ENCODE results near the gene TRIM71. TPM values are rescaled to one million over a fixed set of nuclear protein-coding genes. Genes with fewer than 3 reads are reported as not detected.
"Not testable (repeated sequence)": the region's sequence is repeated elsewhere in the genome, so short reads cannot be mapped to it uniquely, and the experiment has no call there.

The TRIM71 gene
- total RNA-seq, 2 experiments from 2014 or later, result not detected

- H3K9me3 Mint-ChIP-seq (ENCODE audit: insufficient read depth); ATAC-seq; DNase-seq; H3K36me3 Mint-ChIP-seq (ENCODE audit: low read depth); POLR2A ChIA-PET; H3K27me3 Mint-ChIP-seq (ENCODE audit: low read depth); H3K4me1 Mint-ChIP-seq (ENCODE audit: low read depth); H3K27ac Mint-ChIP-seq; H3K4me3 Mint-ChIP-seq: not testable (repeated sequence)
- CTCF ChIA-PET, result interaction anchor here (0.7 kb wide), 1 partner anchor 248 kb away, joined by 5 read pairs; no protein-coding TSS in a partner anchor
Measured at GRCh38 chr3:32939531-32940284, 121.9 kb downstream of the TRIM71 start.

DNA sequence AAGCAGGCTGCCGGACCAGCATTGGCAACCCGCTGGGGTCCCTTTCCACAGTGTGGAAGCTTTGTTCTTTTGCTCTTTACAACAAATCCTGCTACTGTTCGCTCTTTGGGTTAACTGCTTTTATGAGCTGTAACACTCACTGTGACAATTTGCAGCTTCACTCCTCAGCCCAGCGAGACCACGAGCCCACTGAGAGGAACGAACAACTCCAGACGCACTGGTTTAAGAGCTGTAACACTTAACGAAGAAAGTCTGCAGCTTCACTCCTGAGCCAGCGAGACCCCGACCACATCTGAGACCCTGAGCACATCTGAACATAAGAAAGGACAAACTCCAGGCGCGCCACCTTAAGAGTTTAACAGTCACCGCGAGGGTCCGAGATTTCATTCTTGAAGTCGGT lies 122.9 kb downstream of the TRIM71 start:
- H3K4me3 Mint-ChIP-seq, result no peak overlapping the region
- ChIA-PET CTCF (interaction anchor here (0.6 kb wide), 1 partner anchor 445 kb away, joined by 3 read pairs; no protein-coding TSS in a partner anchor), POLR2A (no interaction called here)
- peaks cover 6% of the 10 kb centered on the region for H3K27me3 Mint-ChIP-seq (ENCODE audit: low read depth)
- H3K36me3 Mint-ChIP-seq (ENCODE audit: low read depth), result no peaks in the 10 kb centered on the region
- ATAC-seq (no peak), DNase-seq (no peak)
- no peaks in the 10 kb centered on the region for H3K9me3 Mint-ChIP-seq (ENCODE audit: insufficient read depth)
- H3K27ac Mint-ChIP-seq, result no peak overlapping the region
- no peaks in the 10 kb centered on the region for H3K4me1 Mint-ChIP-seq (ENCODE audit: low read depth)

- ChIA-PET CTCF (no interaction called here), POLR2A (no interaction called here)
- Mint-ChIP-seq H3K36me3 (ENCODE audit: low read depth) (no peaks in the 10 kb centered on the region), H3K4me3 (no peak overlapping the region), H3K9me3 (ENCODE audit: insufficient read depth) (no peaks in the 10 kb centered on the region), H3K4me1 (ENCODE audit: low read depth) (peaks cover 13% of the 10 kb centered on the region), H3K27ac (no peak overlapping the region), H3K27me3 (ENCODE audit: low read depth) (peaks cover 3% of the 10 kb centered on the region)
- DNase-seq, result no peak
- no peak for ATAC-seq
Measured at GRCh38 chr3:32945136-32945535, 127.3 kb downstream of the TRIM71 start.

DNA sequence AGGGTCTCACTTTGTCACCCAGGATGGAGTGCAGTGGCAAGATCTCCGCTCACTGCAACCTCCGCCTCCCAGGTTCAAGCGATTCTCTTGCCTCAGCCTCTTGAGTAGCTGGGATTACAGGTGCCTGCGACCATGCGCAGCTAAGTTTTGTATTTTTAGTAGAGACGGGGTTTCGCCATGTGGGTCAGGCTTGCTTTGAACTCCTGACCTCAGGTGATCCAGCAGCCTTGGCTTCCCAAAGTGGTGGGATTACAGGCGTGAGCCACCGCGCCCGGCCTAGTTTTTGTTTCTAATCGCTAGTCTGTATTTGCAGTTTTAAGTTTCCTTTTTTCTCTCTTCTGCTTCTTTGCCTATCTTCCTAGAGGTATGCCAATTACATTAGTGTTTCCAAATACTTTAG lies 127.8 kb downstream of the TRIM71 start:
- H3K4me3 Mint-ChIP-seq; H3K9me3 Mint-ChIP-seq (ENCODE audit: insufficient read depth); CTCF ChIA-PET; H3K27ac Mint-ChIP-seq; H3K36me3 Mint-ChIP-seq (ENCODE audit: low read depth); ATAC-seq; POLR2A ChIA-PET; H3K27me3 Mint-ChIP-seq (ENCODE audit: low read depth): not testable (repeated sequence)
- H3K4me1 Mint-ChIP-seq (ENCODE audit: low read depth), result peaks cover 16% of the 10 kb centered on the region
- peak; percentile 45 for DNase-seq

GRCh38 chr3:32946973-32947788 lies 129.4 kb downstream of the TRIM71 start:
- CTCF ChIA-PET, result interaction anchor here (0.8 to 7.4 kb wide), 30 partner anchors 12 to 493 kb away, joined by 3 to 158 read pairs (median 4); partner anchors contain the start of gene UBP1
- DNase-seq (no peak), ATAC-seq (peak; percentile 37)
- peaks cover 28% of the 10 kb centered on the region for H3K4me1 Mint-ChIP-seq (ENCODE audit: low read depth)
- peaks cover 3% of the 10 kb centered on the region for H3K27me3 Mint-ChIP-seq (ENCODE audit: low read depth)
- H3K4me3 Mint-ChIP-seq, result no peak overlapping the region
- no peaks in the 10 kb centered on the region for H3K9me3 Mint-ChIP-seq (ENCODE audit: insufficient read depth)
- no peak overlapping the region for H3K27ac Mint-ChIP-seq
- no peaks in the 10 kb centered on the region for H3K36me3 Mint-ChIP-seq (ENCODE audit: low read depth)
- POLR2A ChIA-PET, result interaction anchor here (0.7 to 0.8 kb wide), 2 partner anchors 101 to 128 kb away, joined by 3 to 4 read pairs; no protein-coding TSS in a partner anchor

Other genes with a start within 250 kb of the TRIM71 start
- 10 to 100 TPM; 32.0 to 33.4 TPM for gene DYNC1LI1, start 247.1 kb upstream of the TRIM71 start, total RNA-seq
- gene CNOT10, start 132.8 kb upstream of the TRIM71 start, total RNA-seq, result 10 to 100 TPM; 70.1 to 74.5 TPM
- 1 to 10 TPM; 2.9 TPM for gene CCR4, start 133.6 kb downstream of the TRIM71 start, total RNA-seq